HG03520 (cell line): ENCODE measurements around the gene PPP1R12C.
A peak's percentile ranks its signal among the peaks of the same experiment; 100 is the strongest.
"Not testable (repeated sequence)": the region's sequence is repeated elsewhere in the genome, so short reads cannot be mapped to it uniquely, and the experiment has no call there.

Experiments
- ATAC-seq: cut with Tn5 transposase; IDR thresholded peaks from one replicate; pipeline ENCODE4 v1.9.1; 2021; ENCODE audit warnings: mild to moderate bottlenecking, moderate library complexity; ENCODE audit not compliant: unreplicated experiment

PPP1R12C gene

DNA sequence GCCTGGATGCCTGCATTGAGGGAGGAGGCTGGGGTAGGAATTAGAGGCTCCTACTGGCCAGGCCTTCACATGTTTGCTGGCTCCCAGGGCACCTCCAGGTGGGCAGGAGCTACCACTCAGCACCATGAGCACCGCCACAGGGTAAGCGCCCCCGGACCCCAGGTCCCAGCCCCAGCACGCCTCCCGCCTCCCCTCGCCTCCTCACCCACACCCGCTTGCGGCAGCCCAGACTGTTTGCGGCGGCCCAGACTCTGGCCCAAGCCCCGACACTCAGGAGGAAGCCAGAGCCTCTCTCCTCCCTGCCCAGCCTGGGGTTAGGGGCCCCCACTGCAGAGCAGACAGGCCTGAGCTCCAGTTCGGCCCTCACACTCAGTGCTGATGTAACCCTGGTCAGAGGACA is 41.1 kb downstream of the PPP1R12C start:
- ATAC-seq = no peak

DNA sequence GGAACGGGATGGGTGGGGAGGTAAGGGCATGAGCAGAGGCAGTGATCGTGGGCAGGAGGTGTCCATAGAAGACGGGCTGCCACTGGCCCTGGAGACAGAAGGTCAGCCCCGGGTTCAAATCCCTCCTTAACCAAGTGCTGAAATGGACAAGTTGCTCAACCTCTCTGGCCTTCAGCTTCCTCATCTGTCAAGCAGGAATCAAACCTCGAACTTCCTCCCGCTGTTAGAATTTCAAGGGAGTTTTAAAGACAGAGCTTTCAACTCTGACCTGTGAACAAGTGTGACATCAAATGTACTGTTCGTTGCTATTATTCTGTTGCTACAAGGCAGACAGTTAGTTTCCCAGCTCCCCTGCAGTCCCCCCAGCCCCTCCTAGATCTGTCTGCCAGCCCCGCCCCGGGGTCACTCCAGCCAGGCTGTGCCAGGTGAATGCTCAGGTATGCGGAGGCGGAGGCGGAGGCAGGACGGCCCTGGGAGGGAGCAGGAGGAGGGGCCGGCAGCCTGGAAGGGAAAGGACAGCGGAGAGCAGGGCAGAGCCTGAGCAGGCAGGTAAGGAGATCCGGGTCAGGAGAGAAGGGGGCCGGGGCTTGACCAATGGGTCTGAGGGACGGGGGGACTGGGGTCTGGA is 42.0 kb downstream of the PPP1R12C start, which contains the start of gene EPS8L1:
EPS8L1 (plus strand) TSS at position 499 of the 628 bp plus-strand sequence. CDS start 576 bp downstream, outside the sequence.
- no peak for ATAC-seq

DNA sequence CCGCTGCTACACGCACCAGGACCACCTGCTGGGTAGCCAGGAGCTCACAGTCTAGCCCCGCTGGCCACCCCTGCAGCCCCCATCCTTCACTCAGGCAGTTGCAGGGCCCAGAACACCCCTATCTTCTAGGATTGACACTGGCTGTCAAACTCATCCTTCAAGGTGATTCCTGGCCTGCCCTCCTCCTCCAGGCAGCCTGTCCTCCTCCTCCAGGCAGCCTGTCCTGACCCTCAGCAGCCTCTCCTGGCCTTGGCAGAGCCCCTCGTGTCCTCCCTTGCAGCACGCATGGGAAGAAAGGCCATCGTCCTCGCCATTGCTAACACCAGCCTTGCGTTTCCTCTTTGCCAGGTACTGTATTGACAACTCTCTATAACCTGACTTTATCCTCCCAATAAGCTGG is 45.5 kb downstream of the PPP1R12C start:
- no peak for ATAC-seq

DNA sequence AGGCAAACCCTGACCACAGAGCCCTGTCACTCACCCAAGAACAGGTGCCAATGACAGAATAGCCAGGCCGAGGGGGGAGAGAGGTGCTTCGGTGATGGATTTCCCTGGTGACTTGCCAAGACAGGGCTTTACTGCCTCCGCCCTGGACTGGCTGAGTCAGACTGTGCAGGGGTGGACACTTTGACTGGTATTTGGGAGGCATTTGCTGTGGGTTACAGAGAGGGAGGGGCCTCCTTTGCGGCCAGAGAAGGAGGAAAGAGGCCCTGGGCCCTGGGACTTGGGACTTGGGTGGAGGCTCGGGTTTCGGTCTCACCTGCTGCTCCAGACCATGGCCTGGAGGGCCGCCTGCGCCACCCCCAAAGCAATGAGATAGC is 46.3 kb downstream of the PPP1R12C start:
- no peak for ATAC-seq

DNA sequence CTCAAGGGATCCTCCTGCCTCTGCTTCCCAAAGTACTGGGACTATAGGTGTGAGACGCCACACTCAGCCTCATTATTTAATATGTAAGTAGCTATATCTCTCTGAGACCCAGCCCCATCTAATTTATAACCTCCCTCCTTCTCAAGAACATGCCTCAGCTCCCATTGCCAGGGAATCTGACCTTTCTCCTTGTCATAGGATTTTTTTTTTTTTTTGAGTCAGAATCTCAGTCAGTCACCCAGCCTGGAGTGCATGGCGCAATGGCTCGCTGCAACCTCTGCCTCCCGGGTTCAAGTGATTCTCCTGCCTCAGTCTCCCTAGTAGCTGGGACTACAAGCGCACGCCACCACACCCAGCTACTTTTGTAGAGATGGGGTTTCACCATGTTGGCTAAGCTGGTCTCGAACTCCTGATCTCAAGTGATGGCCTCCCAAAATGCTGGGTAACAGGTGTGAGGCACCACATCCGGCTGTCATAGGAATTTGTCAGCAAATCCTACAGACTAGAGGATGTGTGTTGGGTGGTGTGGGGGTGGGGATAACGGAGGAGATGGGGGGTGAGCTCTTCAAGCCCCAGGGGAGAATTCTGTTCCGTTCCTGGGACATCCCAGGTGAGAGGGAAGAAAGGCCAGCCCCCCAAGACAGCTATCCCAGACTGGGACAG is 46.8 kb downstream of the PPP1R12C start:
- ATAC-seq = no peak

DNA sequence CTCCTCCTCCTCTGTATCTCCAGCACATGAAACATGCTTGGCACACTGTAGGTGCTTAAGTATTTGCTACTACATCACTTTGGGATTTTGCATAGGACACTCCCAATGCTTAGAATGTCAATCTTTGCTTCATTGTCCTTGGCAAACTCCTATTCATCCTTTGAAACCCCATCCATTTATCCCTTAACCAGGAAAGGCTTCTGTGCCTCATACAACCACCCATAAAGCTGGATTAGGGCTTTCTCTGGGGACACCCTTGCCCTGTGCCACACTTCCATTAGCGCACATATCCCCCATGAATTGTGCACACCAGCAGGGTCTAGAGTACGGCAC is 47.6 kb downstream of the PPP1R12C start:
- ATAC-seq = no peak

DNA sequence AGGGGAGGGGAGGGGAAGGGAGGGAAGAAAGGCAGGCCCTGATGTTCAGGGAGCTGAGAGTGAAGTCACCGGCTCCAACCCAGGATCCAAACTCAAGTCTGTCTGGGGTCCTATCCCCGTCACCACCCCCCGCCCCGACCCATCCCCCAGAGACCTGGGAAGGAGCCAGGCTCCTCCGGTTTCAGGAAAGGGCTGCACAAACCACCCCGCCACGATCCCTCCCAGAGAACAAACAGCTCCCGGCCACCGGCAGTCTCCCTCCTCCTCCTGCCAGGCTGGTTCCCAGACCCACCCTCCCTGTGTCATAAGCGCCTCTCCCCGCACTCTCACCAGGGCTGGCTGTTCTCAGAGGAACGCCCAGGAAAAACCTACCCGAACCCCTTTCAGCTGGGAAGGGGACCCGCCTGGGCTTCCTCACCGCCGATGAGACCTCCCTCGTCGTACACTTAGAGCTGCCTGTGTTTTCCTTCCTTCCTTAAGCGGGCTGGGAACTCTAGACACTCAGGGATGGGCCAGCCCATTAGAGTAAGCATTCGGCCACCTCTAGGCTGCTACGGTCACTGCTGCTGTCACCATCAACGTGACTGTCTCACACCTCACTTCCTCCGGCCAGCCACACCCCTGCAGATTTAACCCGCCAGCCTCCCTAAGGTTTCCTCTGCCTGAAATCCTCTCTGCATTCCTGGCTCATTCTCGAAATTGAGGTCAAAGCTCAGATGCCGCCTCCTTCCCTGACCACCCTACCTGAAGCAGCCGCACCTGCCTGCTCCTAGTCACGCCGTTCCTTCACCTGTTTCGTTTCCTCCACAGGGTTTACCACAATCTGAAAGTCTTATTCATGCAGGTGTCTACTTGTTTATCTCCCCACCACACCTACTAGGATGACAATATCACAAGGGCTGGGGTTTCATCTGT is 48.2 kb downstream of the PPP1R12C start:
- ATAC-seq = no peak

DNA sequence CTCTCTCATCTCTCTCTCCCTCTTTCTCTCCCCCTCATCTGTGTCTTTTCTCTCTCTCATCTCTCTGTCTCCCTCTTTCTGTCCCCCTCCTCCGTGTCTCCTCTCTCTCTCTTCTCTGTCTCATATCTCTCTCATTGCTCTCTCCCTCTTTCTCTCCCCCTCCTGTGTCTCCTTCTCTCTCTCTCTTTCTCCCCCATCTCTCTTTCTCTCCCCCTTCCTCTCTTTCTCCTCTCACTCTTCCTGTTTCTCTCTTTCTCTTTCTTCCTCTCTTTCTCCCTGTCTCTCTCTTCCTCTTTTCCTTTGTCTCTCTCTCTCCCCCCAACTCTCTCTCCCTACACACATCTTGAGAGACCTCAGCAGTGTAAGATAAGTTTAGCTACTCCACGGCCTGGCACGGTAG is 49.6 kb downstream of the PPP1R12C start:
- ATAC-seq = no peak

DNA sequence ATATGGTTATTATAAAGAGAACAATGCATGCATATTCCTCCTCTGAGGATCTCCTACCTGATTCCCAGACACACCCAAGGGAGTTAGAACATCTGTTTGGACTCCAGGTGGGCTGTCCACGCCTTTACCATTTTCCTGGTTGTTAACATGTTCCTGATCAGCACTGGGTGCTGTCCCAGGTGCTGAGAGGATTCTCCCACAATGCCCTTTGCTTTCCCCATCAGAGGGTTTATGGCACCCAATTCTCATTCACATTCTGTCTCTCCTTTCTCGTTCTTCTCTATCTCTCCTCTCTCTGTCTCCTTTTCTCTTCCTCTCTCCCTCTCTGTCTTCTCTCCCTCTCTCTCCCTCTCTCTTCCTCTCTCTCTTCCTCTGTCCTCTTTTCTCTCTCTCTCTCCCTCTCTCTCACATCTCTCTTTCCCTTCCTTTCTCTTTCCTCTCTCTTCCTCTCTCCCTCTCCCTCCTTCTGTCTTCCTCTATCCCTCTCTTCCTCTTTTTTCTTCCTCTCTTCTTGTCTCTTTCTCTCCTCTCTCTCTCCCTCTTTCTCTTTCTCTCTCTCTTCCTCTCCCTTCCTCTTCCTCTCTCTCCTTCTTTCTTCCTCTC is 51.2 kb downstream of the PPP1R12C start:
- ATAC-seq = no peak

DNA sequence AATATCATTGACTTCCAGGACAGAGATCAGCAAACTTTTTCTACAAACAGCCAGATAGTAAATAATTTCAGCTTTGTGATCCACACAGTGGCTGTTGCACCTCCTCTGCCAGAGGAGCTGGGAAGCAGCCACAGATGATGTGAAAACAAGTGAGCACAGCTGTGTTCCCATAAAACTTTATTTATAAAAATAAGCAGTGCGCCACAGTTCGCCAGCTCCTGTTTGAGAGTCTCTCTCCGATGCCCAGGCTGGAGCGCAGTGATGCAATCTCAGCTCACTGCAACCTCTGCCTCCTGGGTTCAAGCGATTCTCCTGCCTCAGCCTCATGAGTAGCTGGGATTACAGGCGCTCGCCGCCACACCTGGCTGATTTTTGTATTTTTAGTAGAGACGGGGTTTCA is 51.9 kb downstream of the PPP1R12C start:
- not testable (repeated sequence) for ATAC-seq

DNA sequence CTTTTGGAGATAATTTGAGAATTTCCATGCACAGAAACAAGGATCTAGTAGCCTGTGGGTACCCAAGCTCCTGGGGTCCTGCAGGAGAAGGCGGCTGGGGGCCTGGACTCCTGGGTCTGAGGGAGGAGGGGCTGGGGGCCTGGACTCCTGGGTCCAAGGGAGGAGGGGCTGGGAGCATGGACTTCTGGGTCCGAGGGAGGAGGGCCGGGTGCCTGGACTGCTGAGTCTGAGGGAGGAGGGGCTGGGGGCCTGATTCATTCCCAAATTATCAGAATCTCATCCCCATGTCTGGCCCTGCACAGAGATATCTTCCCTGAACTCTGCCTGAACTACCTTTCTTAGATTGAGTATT is 54.0 kb downstream of the PPP1R12C start:
- no peak for ATAC-seq

DNA sequence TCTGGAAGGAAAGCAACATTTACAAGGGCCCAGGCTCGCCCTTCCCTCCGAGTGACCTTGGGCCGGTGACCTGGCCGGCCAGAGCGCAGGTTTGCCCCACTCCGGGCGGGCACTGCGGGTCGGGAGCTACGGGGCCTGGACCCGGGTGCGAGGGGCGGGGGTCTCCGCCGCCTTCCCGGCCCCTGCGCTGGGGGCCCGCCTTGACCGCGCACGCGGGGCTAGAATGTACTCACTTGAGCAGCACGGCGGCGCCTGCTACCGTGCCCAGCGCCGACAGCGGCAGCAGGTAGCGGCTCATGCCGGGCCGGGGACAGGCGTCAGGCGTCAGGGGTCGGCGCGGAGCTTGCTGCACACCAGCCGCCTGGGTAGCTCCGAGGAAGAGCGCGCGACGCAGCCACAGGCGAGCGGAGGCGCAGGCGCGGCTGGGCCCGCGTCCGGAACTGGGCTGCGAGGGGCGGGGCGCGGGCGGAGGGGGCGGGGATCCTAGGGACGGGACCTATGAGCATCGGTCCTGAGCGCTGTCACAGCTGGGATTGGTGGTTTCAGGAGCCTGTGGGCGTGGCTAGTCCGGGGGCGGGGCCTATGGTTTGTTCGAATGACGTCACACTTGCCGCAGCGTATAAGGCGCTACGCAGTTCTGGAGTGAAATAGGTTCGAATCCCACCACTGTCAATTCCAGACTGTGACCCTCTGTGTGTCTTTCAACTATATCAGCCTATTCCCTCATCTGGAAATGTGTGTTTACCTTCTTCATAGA is 54.5 kb downstream of the PPP1R12C start, which contains the start of gene RDH13:
RDH13 (minus strand) TSS at position 414 of the 757 bp plus-strand sequence; CDS start at position 298, 116 bp downstream.
- ATAC-seq = peak; percentile 86

DNA sequence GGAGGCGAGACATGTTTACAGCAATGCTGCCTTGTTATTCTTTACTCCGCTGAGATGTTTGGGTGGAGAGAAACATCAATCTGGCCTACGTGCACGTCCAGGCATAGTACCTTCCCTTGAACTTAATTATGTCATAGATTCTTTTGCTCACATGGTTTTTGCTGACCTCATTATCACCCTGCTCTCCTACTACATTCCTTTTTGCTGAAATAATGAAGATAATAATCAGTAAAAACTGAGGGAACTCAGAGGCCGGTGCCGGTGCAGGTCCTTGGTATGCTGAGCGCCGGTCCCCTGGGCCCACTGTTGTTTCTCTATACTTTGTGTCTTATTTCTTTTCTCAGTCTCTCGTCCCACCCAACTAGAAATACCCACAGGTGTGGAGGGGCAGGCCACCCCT is 57.1 kb downstream of the PPP1R12C start:
- ATAC-seq = not testable (repeated sequence)

DNA sequence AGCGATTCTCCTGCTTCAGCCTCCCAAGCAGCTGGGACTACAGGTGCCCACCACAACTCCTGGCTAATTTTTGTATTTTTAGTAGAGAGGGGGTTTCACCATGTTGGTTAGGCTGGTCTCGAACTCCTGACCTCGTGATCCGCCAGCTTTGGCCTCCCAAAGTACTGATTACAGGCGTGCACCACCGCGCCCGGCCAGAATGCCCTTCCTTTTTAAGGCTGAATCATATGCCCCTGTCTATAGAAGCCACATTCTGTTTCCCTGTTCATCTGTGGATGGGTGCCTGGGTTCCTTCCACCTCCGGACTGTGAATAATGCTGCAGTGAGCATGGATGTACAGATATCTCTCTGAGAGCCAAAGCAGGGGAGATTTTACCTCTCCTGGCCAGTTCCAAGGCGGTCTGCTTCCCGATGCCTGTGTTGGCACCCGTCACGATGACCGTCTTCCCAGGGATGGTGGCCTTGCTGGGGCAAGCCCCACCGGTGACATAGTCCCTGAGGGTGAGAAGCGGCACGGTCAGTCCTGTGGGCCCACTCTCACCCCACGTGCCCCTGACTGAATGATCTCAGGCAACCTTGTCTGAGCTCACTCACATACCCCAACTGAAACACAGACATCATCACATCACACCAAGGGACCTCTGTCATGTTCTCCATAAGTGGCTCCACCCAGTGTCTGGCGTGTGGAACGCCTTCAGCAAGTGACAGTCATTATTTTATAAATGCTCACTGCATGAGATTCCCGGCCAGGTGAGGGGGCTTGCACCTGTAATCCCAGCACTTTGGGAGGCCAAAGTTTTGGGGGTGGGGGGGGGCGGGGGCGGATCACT is 58.4 kb downstream of the PPP1R12C start:
- no peak for ATAC-seq

DNA sequence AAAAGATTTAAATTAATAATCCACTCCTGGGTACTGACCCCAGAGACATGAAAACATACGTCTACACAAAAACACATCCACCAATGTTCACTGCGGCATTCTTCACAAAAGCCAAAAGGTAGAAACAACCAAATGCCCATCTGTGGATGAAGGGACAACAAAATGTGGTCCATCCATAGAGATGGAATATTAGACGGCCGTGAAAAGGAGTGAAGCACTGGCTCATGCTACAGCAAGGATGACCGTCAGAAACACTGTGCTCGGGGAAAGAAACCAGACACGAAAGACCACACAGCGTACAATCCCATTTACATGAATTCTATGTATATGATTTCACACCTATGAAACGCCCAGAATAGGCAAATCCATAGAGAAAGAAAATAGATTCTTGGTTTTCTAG is 60.6 kb downstream of the PPP1R12C start:
- no peak for ATAC-seq

DNA sequence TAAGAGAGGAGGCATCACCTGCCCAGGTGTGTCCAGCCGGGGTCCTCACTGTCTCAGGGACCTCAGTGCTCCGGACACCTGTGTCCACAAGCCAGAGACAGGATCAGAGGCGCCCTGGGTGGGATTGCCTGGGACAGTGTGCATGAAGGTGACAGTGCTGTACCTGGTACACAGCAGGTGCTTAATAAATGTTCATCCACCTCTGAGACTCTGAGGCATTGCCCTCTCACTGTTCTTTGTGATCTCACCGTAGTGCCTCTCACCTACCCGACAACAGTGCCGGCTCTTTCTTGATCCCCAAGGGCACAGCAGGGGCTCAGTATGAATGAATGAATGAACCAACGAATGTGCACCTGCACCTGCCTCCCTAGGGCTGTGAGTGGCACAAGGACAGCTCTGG is 63.7 kb downstream of the PPP1R12C start:
- no peak for ATAC-seq

DNA sequence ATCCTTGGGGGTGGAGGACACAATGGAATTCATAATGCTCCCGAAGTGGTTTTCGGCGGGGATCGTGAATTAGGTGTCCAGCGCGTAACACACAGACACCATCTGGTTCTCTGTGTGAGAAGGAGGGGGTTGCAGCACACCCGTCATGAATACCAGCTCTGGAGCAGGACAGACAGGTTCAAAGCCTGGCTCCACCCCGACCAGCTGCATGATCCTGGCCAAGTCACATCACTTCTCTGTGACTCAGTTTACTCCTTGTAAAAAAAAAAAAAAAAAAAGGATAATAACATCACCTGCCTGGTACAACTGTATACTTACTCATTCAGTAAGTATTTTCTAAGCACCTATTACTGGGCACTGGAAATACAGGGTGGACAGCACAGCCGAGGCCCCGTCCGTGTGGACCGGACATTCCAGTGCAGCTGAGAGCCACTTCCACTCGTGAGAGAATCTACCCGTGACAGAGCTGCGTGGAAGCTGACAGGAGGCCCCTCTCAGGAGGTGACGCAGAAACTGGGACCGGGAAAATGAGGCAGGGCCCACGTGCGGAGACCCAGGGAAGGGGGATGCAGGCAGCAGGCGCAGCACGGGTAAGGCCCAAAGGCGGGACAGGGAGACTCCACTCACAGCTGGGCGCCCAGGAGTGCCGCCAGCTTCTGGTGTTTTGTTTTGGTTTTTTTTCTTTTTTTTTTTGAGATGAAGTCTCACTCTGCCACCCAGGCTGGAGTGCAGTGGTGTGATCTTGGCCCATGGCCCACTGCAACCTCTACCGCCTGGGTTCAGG is 66.5 kb downstream of the PPP1R12C start:
- no peak for ATAC-seq

DNA sequence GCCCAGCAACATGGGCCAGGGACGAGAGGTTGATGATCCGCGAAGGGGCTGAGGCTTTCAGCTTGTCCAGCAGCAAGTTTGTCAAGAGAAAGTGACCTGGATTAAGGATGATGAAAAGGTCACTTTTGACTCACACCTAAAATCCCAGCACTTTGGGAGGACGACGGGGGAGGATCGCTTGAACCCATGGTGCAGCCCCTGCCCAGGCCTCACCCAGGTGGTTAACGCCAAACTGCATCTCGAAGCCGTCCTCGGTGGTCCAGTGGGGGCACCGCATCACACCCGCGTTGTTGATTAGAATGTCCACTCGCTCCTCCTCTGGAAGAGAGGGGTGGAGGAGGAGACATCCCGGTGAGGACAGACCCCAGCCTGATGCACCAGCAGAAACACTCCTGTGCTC is 69.0 kb downstream of the PPP1R12C start:
- ATAC-seq = no peak

DNA sequence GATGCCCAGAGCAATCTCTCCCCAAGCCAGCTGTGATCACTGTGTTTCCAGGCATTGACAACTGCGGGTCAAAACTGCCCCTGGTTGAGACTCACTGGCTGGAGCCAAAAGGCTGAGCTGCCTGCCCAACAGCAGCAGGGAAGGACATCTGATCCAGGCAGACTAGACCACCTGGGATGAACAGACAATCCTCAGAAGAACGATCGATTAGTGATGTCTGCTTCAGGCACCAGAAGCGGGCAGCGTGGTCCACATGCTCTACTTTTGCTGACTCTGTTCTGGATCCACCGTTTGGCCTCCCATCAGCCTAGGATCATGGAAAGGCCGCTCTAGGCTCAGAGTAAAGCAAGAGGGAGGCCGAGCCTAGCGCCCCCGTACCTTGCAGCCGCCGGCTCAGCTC is 69.5 kb downstream of the PPP1R12C start:
- no peak for ATAC-seq
